Neural cell (in vitro differentiated cells): ENCODE measurements around the gene THAP4. TPM values are rescaled to one million over a fixed set of nuclear protein-coding genes. Genes with fewer than 3 reads are reported as not detected.

Experiments
- polyA plus RNA-seq: library from polyadenylated mRNA; depleted of rRNA; stranded (reverse); fragments of >200 nt; gene quantifications from 2 replicates; pipeline ENCODE4 v1.2.3, GENCODE V29; 2014
- small RNA-seq, 3 experiments: library from RNA; depleted of rRNA; stranded (forward); fragments of <200 nt; gene quantifications; one replicate each; pipeline ENCODE3, GENCODE V24; 2012

Gene THAP4
- polyA plus RNA-seq, 1 donor from 2014 or later, result 30.8 TPM

Small RNAs within 50 kb of the gene (small RNA-seq; reads per million reads assigned to genes)
- gene RNA5SP122, result 0.23 to 2.0 (median 0.39) reads per million in 3 experiments

Other genes with a start within 250 kb of the THAP4 start
- gene STK25, start 128.6 kb downstream of the THAP4 start, polyA plus RNA-seq, result 580 and 628 TPM in 2 replicates
- gene BOK, start 78.4 kb downstream of the THAP4 start, polyA plus RNA-seq, result 2.3 and 3.9 TPM in 2 replicates
- gene ATG4B, start 535 bp upstream of the THAP4 start, polyA plus RNA-seq, result 128 and 140 TPM in 2 replicates
- 33.5 and 42.2 TPM in 2 replicates for gene DTYMK, start 49.7 kb upstream of the THAP4 start, polyA plus RNA-seq
- 22.8 and 33.9 TPM in 2 replicates for gene ING5, start 64.9 kb upstream of the THAP4 start, polyA plus RNA-seq
- gene D2HGDH, start 97.5 kb upstream of the THAP4 start, polyA plus RNA-seq, result 12.6 and 16.0 TPM in 2 replicates
- not detected in 2 replicates for gene GAL3ST2, start 139.7 kb upstream of the THAP4 start, polyA plus RNA-seq
- gene NEU4, start 172.0 kb upstream of the THAP4 start, polyA plus RNA-seq, result not detected in 2 replicates
- gene PDCD1, start 221.7 kb upstream of the THAP4 start, polyA plus RNA-seq, result not detected in 2 replicates
- gene RTP5, start 232.6 kb upstream of the THAP4 start, polyA plus RNA-seq, result 1.2 and 1.8 TPM in 2 replicates